ENCODE results near the gene BROX.

Gene BROX

DNA sequence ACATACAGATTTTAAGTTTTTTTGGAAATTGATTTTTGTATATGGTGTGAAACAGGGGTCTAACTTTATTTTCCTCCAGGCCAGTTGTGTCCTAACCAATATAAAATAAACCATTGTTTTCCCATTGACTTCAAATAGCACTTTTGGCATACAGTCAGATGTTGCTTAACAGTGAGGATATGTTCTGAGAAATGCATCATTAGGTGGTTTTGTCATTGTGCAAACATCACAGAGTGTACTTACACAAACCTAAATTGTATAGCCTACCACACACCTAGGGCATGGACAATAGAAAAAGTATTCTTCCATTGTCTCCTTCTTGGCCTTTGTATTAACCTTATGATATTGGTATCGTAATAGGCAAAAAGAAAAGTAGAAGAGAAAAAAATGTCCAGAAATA, 65.1 kb downstream of the BROX start:
- DNase-seq (ENCODE audit: low read depth in 3 of 3) = no peak

DNA sequence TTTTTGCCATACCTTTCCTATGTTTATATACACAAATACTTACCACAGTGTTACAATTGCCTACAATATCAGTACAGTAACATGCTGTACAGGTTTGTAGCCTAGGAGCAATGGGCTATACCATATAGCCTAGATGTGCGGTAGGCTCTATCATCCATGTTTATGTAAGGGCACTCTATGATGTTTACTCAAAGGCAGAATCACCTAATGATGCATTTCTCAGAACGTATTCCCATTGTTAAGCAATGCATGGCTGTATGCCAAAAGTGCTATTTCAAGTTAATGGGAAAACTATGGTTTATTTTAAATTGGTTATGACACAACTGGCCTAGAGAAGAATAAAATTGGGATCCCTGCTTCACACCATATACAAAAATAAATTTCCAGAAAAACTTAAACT, 65.6 kb downstream of the BROX start:
- DNase-seq (ENCODE audit: low read depth in 3 of 3) = no peak

DNA sequence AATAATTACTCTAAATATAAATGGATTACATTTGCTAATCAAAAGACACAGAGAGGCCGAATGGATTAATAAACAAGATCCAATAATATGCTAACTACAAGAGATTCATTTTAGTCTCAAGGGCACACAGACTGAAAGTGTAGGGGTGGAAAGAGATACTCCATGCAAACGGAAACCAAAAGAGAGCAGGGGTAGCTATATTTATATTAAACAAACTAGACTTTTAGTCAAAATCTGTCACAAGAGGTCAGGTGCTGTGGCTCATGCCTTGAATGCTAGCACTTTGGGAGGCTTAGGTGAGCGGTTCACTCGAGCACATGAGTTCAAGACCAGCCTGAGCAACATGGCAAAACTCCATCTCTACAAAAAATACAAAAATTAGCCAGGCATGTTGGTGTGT, 68.9 kb downstream of the BROX start:
- no peak for DNase-seq (ENCODE audit: low read depth in 3 of 3)

DNA sequence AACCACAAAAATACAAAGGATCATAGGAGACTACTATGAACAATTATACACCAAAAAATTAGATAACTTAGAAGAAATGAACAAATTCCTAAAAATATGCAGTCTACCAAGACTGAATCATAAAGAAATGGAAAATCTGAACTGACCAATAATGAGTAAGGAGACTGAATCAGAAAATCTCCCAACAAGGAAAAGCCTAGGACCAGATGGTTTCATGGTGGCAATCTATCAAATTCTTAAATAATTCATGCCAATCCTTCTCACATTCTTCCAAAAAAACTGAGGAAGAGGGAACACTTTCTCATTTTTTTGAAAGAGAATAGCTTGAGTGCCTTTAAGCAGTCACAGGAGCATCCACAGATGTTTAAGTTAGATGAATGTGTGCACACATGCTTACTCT, 70.7 kb downstream of the BROX start:
- DNase-seq (ENCODE audit: low read depth in 3 of 3) = no peak

DNA sequence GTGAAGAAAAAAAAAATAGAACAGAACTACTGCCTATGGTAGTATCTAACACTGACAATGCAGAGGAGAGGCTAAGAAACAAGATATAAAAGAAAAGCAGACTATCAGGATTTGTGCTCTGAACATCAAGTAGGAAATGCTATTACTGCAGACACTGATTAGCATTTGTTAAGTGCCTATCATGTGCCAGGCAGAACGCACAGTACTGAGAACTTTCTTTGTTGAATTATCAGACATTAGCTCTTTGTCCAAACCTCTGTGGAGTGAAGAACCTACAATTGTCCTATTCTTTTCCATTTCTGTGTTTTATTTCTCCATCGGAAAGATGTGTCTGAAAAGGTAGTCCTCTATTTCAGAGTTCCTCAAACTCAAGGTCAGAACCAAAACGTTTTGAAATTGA, 72.0 kb downstream of the BROX start:
- no peak for DNase-seq (ENCODE audit: low read depth in 3 of 3)

Measured in stimulated activated CD4-positive, alpha-beta T cell treated with anti-CD3 and anti-CD28 coated beads, TNF-alpha, amount 100 ng/mL, for 4 hours (primary cell).